Left renal cortex interstitium (tissue), 4 donors: ENCODE data around the gene IL17D. TPM values are rescaled to one million over a fixed set of nuclear protein-coding genes. Genes with fewer than 3 reads are reported as not detected.

ENCODE experiments used
- DNase-seq, 4 donors: peaks; one replicate each; pipeline ENCODE4 v3.0.0-alpha.2; 2013; ENCODE audit warnings: low read depth in 4 of 4, low spot score in 2 of 4, missing footprints in 1 of 4
- polyA plus RNA-seq, 4 donors: library from polyadenylated mRNA; unstranded; fragments of 120-200 nt; gene quantifications; one replicate each; pipeline ENCODE4 v1.2.1, GENCODE V29; 2013; ENCODE audit not compliant: insufficient read length in 4 of 4

The IL17D gene
- polyA plus RNA-seq, 4 donors, result 7.8 to 13.8 (median 8.7) TPM

GRCh38 chr13:20686863-20687579 lies 16.5 kb upstream of the IL17D start:
- no peak for DNase-seq

DNA sequence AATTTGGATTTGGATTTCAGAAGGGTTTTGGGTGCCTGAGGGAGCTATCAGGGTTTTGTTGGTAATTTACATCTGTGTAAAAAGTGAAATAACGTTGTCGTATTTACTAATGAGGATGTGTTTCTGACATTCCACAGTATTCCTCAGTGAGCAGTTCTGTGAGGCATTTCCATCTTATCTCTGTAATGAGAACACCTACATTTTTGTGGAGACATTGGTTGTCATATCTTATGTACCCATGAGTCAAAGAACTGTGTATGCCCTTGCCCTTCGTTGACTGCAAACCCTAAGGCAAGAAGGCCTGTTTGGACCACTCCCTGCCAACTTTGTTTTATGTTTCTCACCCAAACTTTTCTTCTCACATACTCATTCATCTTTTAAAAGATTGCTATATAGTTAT lies 14.2 kb upstream of the IL17D start:
- no peak for DNase-seq

DNA sequence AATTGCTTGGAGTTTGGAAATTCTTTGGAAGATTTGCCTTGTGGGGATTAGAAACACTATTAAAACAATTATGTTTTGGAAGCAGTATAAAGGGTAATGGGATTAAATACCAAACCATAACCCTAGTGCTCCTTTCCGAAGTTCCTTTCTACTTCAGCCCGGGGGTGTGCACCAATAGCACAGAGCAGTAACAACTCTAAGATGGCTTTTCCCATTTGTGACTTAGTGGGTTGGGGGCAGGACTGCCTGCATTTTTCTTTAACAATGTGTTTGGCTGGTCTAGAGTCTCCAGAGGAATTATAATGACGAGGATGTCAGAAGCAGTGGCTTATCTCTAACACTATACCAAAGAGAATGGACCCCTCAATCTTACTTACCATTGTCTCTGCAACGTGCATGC lies 11.9 kb upstream of the IL17D start:
- no peak for DNase-seq

- no peak for DNase-seq
Observed at GRCh38 chr13:20696073-20696472, 7.4 kb upstream of the IL17D start.

DNA sequence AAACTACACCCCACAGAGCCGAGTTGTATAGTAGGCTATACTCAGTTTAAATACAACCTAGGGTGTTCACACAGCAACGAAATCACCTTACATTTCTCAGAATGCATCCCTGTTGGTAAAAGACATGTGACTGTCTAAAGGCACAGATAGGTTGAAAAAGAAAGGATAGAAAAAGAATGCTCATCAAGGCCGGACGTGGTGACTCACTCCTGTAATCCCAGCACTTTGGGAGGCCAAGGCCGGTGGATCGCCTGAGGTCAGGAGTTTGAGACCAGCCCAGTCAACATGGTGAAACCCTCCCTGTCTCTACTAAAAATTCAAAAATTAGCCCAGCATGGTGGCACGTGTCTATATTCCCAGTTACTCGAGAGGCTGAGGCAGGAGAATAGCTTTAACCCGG lies 3.8 kb upstream of the IL17D start:
- no peak for DNase-seq

DNA sequence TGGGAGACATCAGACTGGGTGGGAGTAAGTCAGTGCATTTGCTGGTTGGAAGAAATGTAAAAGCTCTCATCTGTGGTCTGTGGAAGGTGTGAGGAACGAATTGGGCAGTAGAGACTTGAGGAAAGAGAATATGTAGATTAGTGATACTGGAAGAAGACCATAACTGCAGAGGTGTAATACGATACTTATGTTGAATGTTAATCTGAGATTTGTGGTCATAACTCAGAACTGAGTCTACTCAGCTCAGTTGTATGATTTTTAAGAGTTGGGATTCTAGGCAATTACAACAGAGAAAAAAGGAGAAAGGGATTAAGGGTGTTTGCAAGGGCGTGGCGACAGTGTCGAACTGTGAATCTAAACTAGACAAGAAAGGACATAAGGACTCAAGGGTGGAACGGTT lies 3.2 kb upstream of the IL17D start:
- DNase-seq, result no peak

GRCh38 chr13:20701461-20701860 lies 2.0 kb upstream of the IL17D start:
- no peak for DNase-seq

DNA sequence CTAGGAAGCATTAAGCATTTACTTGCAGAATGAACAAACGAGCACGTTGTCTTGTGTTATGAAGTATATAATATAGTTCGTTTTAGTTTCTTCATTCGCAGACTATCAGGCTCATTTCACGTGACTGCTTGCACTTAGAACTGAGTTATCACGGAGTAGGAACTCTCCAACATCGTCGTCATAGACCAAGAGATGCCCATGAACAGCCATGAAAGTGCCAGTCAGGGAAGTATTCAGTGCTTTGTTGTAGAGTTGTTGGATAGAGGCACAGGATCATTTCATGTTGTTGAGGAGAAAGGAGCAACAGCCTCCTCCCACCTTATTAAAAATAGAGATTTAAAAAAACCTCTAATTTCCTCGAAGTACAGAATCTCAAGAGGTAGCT lies 977 bp upstream of the IL17D start:
- DNase-seq, result no peak

DNA sequence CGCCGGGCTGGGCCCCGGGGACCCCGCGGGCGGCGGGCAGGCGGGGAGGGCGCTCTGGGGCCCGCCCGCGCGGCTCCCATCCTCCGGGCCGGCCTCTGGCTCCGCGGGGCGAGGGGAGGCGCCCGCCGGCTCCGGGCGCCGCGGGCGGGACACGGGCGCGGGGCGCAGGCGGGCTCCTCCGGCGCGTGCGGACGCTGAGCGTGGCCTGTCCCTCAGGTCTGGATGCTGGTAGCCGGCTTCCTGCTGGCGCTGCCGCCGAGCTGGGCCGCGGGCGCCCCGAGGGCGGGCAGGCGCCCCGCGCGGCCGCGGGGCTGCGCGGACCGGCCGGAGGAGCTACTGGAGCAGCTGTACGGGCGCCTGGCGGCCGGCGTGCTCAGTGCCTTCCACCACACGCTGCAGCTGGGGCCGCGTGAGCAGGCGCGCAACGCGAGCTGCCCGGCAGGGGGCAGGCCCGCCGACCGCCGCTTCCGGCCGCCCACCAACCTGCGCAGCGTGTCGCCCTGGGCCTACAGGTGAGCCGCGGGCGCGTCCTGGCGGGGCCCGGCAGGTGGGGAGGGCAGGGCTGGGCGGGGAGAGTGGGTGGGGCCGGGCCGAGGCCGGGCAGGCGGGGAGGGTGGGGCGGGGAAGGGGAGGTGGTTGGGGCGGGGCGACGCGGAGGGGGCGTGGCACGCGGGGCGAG lies 420 bp downstream of the IL17D start:
- peak in 2 of 4 donors; percentile 54 to 68 for DNase-seq

- no peak for DNase-seq
Observed at GRCh38 chr13:20704459-20705069, 1.1 kb downstream of the IL17D start.

DNA sequence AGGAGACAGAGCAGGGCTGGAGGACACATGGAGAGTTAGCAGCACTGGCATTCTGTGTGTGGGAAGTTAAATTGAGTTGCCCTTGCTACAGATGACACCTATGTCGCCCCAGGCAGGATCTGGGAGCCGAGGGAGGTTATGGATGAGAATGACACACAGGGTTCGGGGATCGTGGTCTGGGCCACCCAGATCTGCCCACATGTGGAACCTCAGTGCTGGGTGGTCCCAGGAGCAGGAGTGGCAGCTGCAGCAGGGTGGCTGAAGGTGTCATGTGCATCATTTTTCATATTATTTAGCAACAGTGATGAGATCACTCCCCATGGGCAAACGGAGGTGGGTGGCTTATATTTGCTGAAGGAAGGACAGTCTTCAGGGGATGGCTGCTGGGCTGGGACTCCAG lies 3.2 kb downstream of the IL17D start:
- DNase-seq, result no peak

DNA sequence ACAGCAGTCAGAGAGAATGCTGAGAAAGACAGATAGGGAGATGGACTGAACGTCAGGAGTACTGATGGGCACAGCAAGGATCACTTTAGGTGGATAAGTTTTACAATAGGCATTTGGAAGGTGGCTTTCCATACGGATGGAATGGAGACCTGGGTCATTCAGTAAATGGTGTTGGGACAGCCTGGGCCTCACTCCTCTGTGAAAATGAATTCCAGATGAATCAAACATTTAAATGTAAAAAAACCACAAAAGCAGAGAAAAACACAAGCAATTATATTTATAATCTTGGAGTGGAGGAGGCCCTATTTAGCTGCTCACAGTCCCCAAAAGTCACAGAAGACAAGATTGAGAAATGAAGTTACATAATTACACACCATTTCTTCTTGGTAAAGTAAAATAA lies 4.7 kb downstream of the IL17D start:
- no peak for DNase-seq

- no peak for DNase-seq
Observed at GRCh38 chr13:20709369-20709768, 5.9 kb downstream of the IL17D start.

GRCh38 chr13:20709782-20710181 lies 6.3 kb downstream of the IL17D start:
- no peak for DNase-seq

- DNase-seq, result no peak
Observed at GRCh38 chr13:20711301-20712044, 8.0 kb downstream of the IL17D start.

DNA sequence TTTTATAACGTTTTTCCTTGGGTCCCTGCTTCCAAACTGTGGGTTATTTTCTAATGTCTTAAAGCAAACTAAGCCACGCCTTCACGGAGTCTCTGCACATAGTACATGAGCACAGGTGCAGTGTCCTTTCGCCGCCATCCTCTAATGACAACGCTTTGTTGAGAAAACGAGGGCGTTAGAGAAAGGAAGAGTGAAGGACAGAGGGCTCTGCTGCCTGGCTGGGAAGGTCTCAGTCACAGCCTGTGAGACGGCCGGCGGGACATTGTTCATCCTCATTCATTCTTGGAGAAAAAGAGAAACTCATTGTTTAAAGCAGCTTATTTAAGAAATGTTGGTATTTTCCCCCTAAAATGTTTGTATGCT lies 9.5 kb downstream of the IL17D start:
- no peak for DNase-seq

GRCh38 chr13:20713751-20714150 lies 10.3 kb downstream of the IL17D start:
- DNase-seq, result no peak

DNA sequence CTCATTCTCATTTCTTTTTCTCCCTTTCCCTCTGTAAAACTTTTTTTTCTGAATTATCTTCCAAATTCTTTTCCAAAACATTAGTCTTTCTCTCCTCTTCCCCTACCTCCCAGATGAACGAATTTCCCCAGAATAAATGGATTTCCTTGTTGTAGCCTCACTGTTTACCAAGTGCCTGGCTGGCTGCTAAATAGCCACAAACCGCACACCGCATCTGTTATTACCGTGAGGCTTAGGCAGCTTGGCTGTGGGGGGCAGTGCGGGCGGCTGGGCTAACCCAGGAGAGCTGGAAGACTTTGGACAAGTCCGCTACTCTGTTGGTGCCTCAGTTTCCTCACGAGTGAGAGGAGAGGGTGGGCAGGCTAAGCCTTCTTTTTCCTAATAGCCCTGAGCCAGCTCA lies 10.7 kb downstream of the IL17D start:
- no peak for DNase-seq

DNA sequence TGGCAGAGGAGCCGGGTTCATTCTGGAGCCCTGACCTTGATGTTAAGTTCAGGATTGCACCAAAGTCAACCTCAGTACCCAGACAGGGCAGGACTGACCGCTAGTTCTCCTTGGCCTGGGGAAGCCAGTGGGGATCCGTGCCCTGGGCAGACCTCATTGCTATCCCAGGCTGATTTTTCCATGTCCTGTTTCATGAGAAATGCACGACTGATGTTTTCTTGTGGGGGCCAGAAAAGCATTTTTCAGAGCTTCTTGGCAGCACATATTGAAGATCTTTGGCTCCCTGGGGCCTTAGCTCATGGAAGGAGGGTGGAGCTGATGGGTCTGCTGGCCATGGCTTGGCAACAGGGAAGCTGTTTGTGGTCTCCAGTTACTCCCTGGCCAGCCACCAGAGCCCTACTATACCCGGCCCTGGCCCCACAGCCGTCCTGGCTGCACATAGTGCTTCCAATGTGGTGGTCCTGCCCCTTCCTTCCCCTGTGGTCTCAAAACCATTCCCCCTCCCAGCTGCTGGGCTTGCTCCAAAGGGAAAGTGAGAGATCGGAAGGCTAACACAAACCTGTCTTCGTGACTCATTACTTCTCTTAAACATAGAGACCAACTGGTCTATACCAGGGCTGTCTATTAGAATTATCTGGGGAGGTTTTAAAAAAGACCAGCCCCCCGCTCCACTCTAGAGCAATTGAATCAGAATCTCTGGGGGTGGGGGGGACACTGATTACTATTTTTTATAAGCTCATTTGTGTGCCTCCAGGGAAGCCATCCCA lies 11.2 kb downstream of the IL17D start:
- DNase-seq, result no peak

DNA sequence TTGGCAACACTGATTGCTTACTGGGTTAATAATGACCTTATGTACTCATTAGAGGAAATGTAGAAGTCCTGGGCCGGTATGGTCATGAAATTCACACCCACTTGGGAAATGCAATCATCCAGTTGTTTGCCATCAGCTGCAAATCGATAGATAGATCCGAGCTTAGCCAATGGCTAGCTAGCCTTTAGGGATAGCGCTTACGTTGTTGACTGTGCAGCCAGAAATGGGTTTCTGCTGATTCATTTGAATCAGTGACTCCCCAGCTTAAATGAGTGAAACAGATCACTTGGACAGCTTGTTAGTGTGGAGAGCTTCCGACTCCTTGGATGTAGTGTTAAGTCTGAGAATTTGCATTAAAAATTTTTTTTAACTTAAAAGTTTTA lies 11.8 kb downstream of the IL17D start:
- DNase-seq, result no peak

DNA sequence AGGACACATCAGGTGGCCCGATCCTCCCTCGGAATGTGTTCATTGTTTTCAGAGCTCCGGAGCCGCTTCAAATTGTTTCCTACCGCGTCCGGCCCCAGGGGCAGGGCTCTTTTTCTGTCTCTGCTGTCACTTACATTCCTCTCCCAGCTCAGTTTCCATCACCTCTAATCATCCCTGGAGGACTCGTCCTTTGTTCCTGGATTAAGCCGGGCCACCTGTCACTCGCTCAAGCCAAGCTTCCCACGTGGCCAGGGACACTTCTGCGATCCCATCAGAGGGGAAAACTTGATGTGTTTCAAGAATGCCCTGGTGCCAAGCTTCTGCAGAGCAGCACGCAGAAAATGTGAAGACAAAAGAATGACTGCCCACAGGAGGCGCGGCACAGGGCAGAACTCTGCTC lies 13.5 kb downstream of the IL17D start:
- DNase-seq, result no peak
